ENCODE data around the gene IGFBP2.

IGFBP2 gene

DNA sequence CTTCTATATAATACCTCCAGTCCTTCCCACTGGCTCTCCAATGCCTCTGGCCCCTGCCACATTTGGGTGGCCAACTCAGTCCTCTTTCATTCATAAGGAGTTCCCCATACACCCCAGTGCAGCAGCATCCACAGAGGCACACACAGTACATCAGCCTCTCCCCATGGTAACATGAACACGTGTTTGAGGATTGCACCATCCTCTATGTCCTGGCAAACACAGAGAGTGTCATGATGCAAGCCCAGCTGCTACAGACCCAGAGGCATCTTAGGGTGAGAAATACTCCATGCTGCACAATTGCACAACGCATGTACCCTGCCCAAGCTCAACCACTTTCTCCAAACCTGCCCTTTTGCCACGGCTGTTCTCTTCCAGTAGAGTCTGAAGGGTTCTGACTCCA is 50.6 kb downstream of the IGFBP2 start:
- DNase-seq (ENCODE audit: low read depth): no peak

DNA sequence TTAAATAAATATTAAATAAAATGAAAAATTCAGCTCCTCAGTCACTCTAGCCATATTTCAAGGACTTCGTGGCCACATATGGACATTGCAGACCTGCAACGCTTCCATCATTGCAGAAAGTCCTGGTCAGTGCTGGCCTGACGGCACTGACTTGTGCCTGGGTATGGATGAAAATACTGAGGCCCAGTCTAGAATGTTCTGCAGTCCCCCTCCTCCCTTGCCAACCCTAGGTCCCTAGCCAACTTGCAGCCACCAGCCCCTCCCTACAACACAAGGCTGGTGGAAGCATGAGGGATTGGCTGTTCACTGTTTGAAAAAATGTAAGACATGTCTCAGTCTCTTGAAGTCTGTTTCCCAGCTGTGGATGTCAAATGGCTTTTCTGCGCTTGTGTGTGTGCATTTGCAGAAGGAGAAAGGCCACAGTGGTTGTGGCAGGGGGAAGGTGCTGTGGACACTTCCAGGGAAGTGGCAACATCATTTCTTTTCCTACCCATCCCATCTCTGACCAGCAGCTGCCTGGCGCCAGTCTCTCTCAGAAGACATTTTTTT is 52.2 kb downstream of the IGFBP2 start:
- no peak for DNase-seq (ENCODE audit: low read depth)

DNA sequence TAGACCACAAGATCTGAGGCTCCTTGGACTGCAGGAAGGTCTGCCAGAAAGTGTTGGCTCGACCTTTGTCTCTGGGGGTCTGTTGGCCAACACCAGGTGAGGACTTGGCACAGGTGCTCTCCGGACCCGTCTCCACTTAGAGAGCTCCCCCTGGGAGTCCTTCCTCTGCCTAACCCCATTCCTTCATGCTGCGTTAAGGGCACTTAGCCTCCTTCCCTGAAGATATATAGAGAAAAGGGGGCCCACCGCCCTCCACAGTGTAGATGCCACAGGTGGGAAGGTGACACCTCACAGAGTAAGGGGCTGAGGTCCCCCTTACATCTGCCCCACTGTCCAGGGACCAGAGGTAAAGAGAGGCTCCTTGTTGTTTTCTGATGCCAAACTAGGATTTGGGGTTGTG is 53.9 kb downstream of the IGFBP2 start:
- no peak for DNase-seq (ENCODE audit: low read depth)

DNA sequence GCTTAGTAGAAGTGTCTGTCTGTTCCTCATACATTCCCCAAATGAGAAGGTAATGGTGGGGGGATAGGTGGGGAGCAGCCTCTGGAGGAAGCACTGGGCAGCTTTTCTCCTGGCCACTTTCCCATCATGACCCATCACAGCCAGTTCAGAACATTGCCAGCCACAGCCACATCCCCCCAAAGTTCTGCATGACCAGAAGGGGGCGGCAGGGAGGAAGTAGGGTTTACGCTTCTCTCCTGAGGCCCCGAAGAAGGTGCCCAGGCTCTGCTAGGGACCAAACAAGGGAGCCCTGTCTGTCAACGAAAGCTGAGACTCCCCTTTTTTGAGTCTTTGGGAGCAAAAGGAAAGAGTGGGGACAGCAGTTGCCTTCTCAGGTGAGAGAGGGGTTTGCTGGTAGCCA is 54.4 kb downstream of the IGFBP2 start:
- no peak for DNase-seq (ENCODE audit: low read depth)

DNA sequence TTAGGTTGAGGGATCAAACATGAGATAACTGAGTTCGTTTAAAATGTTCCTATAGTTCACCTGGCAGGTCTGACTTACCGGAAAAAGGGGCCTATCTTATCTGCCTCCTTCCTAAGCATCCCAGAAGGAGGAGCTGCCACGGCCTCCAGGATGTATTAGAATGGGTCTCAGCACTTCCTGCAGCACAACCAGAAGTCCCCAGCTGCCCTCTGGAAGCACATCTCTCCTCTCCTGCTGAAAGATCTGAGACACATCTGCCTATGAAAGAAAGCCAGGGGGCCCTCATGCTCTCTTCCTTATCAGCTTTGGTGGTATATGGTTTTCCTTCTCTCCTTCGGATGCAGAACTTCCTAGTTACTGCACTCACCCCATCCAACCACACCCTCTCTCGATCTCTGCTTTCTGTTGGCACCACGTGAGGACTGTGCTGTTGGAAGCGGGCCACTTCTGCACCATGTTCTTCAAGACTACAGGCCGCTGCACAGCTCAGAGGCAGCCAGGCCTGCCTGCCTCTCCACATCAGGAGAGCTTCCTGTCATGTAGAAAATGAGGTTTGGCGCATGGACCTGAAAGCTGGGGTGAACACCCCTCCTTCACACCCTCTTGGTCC is 55.6 kb downstream of the IGFBP2 start:
- no peak for DNase-seq (ENCODE audit: low read depth)

DNA sequence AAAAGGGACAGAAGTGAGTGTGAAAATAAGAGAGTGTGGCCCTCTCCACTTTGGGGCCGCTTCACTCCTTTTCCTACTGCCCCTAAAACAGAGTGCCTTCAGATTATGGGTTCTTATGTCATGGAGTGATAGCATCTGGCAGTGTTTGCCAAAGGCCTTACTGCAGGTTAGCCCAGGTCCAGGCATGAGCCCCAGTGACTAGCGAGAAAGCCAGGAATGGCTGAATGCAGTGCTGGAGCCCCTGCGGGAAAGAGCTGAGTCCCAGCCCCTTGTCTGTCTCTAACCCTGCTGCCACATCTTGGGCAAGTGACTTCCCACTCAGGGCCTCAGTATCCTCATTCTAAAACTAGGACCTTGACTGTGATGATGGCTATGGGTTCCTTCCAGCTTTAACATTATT is 56.2 kb downstream of the IGFBP2 start:
- no peak for DNase-seq (ENCODE audit: low read depth)

DNA sequence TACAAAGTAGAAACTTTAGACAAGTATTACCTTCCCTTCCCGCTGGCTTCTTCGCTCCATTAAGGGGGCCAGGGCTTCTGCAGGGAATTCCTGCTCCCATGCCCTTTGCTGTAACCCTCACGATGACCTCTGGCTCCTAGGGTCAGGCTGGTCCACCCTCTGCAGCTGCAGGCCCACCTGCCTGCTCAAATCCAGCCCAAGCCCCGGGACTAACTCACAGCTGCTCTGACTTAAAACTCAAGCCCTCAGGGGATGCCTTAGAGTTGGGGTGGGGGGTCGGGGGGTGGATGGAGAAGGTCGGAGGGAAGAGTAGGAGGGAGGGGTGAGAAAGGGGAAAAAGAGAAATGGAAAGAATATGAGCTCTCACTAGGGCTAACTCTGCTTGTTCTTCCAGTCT is 57.2 kb downstream of the IGFBP2 start:
- no peak for DNase-seq (ENCODE audit: low read depth)

DNA sequence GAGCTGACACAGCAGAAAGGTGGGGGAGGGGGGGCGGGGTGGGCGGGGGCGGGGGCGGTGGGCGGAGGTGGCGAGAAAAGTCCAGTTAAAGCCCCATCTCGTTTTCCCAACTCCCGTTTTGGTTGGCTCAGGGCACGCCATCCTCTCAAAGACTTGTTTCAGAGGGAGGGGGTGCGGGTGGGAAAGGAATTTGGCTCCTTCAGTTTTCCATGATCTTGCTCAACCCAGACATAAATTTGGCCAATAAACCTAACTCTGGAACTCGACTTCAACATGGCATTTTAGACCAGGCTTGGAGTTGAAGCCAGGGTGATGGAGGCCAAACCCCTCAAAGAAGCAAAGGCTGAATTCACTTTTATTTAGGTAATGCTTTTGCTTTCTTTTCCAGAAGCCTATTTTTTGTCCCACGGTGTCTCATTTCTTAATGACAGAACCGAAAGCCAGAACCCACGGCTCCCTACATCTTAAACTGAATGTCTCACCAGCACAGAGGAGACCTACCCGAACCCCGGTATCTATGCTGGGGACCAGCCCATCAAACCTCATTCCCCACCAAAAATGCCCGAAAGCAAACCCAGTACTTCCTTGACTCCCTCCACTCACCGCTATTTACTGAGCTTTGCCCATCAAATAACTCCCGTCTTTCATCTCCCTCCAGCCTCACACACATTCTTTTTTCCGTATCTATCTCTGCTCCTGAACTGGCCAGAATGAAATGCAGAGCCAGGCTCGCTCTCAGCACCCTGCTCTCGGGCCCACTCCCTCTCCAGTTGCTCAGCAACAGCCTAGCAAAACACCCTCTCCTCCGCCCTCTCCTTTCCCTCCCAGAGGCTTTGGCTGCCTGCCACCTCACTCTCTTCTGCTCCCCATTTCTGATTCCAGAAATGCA is 57.9 kb downstream of the IGFBP2 start:
- no peak for DNase-seq (ENCODE audit: low read depth)

DNA sequence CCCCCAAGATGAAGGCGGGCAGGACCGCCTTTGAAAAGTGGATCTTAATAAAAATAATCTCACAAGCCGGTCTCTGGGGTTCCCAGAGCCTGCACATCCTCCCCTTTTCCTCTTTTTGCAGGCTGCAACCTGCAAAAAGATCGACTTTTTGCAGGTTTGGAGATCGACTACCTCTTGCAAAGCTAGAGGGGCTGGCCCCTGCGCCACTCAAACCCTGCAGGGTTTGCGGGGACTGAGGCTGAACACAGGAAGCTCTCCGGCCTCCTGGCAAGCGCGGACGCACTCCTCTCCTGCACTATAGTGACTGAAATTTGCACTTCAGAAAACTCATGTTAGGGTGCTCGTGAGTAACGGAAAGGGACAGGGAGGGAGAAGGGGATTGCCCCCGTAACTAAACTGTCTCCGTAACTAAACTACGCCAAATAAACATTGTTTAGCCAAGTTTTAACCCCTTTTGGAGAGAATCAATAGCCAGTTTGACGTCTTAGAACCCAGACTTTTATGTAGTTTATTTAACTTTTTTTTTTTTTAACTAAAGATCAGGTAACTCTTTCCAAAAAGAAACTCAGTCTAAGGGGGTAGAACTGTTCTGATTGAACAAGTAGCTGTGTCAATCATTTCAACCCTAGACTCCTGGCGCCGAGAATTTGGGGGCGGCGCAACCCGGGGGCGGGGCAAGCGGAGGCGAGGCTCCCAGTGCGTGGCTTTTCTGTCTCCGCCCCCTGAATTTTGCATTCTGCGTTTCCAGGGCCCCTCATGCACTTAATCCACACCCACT is 59.6 kb downstream of the IGFBP2 start:
- peak; percentile 62 for DNase-seq (ENCODE audit: low read depth)

DNA sequence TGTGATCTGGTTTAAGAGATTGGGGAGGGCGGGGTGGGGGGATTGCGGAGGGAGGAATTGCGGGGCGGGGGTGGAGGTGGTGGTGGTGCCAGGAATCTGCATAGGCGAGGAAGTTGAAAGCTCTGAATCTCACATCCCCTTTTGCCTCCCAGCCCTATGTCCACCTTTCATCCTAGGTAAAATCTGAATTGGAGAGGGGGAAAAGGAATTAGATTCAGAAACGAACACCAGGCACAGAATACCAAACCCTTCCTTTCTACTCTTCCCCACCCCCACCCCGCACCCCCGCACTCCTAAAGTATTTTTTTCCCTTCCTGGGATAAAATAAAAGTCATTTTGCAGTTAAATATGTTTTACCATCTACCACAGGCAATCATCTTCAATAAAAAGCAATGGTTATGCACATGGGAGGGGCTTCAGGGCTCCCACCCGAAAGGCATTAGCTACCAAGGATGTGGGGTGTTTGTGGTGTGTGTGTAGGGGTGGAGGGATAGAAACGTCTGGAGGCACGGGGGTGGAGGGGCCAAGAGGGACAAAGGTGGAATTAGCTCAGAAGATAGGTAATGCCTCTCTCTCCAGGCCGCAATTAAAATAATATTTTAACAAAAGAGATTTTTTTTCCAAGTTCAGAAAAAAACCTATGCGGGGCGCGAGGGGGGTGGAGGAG is 60.3 kb downstream of the IGFBP2 start:
- DNase-seq (ENCODE audit: low read depth): no peak

DNA sequence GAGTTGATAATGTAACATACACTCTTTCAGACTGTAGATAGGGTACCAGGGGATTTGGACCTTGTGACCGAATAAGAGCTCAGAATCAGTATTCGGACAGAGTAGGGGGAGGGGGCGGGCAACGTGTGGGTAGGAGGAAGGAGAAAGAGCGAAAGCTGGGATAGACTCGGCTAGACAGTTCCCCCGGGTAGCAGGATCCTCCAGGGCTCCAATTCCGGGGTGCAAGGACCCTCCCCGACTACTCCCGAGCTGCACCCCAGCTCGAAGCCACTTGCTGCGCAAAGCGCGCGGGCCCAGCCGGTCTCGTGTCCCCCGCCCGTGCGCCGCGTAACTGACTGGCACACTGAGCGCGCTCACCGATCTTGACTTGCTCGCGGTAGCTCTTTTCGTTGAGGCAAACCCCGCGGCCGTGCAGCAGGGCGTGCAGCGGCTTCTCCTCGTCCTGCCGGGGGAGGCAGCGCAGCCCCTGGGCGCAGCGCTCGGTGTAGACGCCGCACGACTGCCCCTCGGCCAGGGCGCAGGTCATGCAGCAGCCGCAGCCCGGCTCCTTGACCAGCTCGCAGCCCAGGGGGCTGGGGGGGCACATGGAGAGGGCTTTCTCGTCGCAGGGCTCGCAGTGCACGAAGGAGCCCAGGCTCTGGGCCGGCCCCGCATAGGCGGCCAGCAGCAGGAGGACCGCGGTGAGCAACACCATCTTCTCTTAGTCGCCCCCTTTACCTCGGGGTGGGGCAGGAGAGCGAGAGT is 61.0 kb downstream of the IGFBP2 start:
- no peak for DNase-seq (ENCODE audit: low read depth)

DNA sequence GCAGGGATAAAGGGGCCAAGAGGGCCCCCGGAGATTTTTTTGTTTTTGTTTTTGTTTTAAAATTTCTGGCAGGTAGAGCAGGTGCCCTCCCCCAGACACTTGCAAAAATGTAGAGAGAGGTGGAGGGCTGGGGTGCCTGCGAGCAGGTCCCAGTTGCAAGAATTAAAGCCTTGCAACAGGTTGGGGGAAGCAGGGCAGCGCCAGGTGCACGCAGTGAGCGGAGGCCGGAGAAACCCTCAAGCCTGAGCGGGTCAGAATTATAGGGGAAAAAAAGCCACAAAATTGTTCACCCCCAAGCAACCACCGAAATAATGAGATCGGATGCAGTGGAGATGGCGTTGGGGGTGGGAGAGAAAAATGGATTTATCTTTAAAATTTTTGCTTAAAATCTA is 61.6 kb downstream of the IGFBP2 start:
- no peak for DNase-seq (ENCODE audit: low read depth)

DNA sequence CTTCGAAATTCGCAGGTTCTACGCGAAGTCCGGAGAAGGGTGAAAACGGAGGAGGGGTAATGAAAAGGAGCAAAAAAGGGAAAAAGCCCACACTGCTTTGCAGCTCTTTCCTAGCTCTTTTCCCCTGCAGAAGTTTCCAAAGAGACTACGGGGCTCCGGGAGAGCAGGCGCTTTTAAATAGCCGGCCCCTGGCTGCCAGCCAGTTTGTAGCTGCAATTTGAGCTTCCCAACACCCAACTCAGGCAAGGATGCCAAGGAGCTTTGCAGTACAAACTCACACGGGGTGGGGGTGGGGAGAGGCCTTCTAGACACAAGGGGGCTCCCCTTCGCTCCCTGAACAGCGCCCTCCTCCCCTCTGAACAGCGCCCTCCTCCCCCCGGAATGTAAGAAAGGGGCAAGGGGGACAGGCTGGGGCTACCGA is 62.2 kb downstream of the IGFBP2 start, which contains the start of gene IGFBP5:
Gene IGFBP5, minus strand, starts transcription at position 149 of the 421 bp plus-strand sequence. CDS start 774 bp downstream, outside the sequence.
- no peak for DNase-seq (ENCODE audit: low read depth)

DNA sequence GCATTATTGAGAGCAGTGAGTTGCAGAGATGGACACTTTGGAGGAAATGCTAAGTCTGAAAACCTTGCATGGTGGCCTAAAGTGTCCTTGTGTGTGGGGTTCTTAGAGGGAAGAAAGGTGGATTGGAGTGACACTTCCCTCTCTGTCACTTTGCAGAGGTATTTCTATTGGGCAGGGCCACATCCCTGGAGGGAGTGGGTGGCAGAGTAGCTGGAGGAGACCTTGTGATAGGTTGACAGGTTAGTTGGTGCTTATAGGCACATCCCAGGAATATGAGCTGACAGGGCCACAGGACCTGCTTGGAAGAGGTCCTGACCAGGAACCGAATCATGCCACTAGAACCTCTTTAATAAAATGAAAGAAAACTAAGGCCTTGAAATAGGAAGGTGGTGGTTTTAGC is 63.1 kb downstream of the IGFBP2 start:
- no peak for DNase-seq (ENCODE audit: low read depth)

DNA sequence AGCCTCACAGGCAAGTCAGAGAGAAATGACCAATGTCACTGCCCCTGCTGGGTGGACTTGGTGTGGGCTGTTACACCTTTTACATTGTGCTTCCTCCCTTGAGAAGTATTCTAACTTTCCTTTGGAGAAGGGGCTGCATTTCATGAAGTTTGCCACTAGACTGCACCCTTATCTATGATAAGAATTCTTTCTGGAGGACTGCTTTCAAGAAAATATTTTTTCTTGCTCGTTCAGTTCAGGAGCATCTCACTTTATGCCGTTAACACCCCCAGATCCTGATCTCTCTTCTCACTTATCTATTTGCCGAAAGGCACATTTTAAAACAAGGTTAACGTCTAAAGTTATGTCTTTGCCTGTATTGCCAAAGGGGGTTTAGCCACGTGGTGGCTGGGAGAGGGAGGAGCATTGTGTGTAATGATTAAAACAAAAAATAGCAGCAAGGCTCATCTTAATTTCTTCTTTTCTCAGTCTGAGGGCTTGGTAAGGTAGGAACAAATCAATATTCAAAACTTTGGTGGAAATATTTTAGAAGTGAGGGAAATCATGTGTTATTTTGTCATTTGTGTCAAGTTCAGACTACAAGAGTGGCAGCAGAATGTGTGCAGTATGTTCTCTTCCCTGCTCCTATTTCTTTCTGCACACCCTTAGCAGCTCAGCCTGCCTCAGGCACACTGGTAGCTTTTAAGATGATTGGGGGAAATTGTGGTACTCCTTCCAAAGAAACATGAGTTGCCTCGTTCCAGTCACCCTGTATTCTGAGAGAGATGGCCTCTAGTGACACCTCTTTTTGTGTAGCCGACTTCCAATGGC is 63.7 kb downstream of the IGFBP2 start:
- no peak for DNase-seq (ENCODE audit: low read depth)

DNA sequence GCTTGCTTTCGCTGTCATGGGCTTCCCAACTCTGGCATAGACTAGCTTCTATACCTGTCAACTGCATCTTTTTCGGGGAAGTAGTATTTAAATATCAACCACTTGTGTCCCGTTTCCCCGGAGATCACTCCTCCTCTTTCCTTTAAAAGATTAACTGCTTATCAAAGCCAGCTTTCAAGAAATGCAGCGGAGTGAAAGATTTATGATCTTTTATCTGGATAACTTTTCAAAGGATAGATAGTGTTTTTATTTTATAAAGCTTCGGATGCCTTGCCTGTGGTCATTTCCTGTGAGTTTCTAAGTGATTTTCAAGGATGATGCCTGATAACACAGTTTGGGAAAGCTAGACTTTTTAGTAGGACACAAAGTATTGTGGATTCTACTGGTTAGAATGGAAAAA is 65.1 kb downstream of the IGFBP2 start:
- DNase-seq (ENCODE audit: low read depth): no peak

DNA sequence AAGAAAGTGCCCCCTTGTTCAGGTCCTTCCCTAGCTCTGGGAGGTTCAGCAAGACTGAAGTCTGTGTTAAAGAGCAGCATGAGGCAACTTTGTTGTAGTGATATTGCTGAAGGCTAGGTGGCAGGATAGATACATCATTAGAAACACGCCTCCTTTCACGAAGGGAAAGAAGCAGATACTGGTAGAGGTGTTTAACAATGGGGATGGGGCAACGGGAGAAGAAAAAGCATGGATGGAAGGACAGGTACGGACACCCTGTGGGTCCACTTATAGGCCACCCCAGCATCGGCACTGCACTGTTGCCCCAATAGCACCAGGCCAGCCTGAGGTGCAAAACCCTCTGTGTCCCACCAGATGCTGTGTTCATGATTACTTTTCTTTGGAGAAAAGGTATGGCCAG is 65.7 kb downstream of the IGFBP2 start:
- no peak for DNase-seq (ENCODE audit: low read depth)

DNA sequence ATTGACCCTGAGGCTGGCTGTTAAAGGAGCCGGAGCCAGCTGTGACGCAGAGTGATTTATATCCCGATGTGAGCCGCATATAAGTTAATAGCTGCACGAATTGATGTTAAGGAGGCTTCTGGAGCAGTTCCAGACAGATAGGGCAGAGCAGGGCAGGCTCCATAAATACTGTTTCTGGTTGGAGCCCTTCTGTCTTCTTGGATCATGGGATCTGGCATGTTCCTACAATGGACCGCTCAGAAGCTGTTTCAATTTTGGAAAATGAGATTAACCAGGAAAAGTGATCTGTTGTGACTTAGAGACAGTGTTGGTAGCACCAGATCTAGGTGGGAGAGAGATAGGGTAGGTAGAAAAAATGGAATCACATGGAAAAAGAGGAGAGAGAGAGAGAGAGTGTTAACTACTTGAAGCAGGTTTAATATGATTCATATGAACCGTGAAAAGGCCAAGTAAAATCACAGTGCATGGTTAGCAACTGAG is 66.9 kb downstream of the IGFBP2 start:
- no peak for DNase-seq (ENCODE audit: low read depth)

DNA sequence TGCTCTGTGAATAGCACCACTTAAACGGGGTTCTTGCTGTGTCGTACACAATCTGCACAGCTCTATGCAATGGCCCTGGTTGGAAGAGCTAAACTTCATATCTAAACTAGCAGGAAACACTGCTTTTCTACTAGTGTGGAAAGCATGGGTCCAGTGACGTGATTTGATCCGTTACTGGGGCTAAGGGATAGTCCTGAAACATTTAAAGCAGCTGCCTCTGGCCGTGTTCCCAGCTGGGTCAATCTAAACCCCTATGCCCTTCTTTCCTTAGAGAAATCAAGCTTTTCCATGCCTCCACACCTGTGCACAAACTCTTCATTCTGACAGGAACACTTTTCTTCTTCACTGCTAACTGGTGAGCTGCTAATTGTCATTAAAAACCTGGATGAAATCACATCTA is 67.6 kb downstream of the IGFBP2 start:
- no peak for DNase-seq (ENCODE audit: low read depth)

DNA sequence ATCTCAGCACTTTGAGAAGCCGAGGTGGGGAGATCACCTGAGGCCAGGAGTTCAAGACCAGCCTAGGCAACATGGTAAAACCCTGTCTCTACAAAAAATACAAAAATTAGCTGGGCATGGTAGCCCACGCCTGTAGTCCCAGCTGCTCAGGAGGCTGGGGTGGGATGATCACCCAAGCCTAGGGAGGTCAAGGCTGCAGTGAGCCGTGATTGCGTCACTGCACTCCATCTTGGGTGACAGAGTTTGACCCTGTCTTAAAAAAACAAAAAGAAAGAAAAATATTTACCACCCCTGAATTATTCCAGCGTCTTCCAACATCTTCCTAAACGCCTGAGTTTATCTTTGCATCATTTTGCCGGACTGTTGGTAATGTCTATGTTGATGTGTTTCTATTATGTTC is 68.3 kb downstream of the IGFBP2 start:
- DNase-seq (ENCODE audit: low read depth): no peak
